VCaP (cell line): Measurements from ENCODE around the gene FCRL5.

ENCODE experiments used
- H3K27ac ChIP-seq: fragments of 450-650 bp; 2 replicates; pipeline ENCODE4 v1.5.1; 2017
- CTCF ChIP-seq: fragments of 450-650 bp; conservative IDR thresholded peaks from 2 replicates; pipeline ENCODE4 v1.5.1; 2017; ENCODE audit warnings: mild to moderate bottlenecking, moderate library complexity

FCRL5 gene

GRCh38 chr1:157497987-157498735 is 54.2 kb downstream of the FCRL5 start:
- TF ChIP-seq CTCF, result no peak
- peak overlapping the region; percentile 39 for H3K27ac ChIP-seq

- TF ChIP-seq CTCF, result no peak
- H3K27ac ChIP-seq, result peak overlapping the region; percentile 39; the same call in 1 of the 2 replicates
Observed at GRCh38 chr1:157497284-157497683, 55.0 kb downstream of the FCRL5 start.

GRCh38 chr1:157496121-157496526 is 56.2 kb downstream of the FCRL5 start:
- peak; percentile 89 for TF ChIP-seq CTCF
- H3K27ac ChIP-seq, result no peak overlapping the region

- no peak for TF ChIP-seq CTCF
- H3K27ac ChIP-seq, result no peak overlapping the region
Observed at GRCh38 chr1:157495285-157495684, 57.0 kb downstream of the FCRL5 start.

GRCh38 chr1:157494093-157494492 is 58.2 kb downstream of the FCRL5 start:
- no peak for TF ChIP-seq CTCF
- no peak overlapping the region for H3K27ac ChIP-seq

GRCh38 chr1:157490467-157491165 is 61.7 kb downstream of the FCRL5 start:
- peak; percentile 81 for TF ChIP-seq CTCF
- no peak overlapping the region for H3K27ac ChIP-seq

GRCh38 chr1:157488156-157488555 is 64.2 kb downstream of the FCRL5 start:
- no peak overlapping the region for H3K27ac ChIP-seq
- TF ChIP-seq CTCF, result no peak
